HG02943 (cell line): Measurements from ENCODE around the gene ZNF407.

Experiments used
- ATAC-seq: cut with Tn5 transposase; IDR thresholded peaks from one replicate; pipeline ENCODE4 v1.9.1; 2021; ENCODE audit warnings: mild to moderate bottlenecking, low read depth, moderate library complexity; ENCODE audit not compliant: unreplicated experiment

Gene ZNF407

DNA sequence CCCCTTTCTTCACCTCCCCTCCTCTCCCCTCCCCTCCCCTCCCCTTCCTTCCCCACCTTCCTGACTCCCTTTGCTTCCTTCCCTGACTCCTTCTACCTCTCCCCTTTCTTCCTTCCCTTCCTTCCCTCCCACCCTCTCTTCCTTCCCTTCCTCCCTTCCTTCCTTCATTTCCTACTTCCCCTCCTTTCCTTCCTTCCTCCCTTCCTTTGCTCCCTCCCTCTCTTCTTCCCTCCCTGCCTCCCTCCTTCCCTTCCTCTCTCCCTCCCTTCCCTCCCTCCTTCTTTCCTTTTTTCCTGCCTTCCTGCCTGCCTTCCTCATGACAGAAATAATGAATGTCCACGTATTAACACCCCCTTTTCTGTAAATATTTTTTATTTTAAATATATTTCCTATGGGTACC lies 260.2 kb downstream of the ZNF407 start:
- no peak for ATAC-seq

- no peak for ATAC-seq
Measured at GRCh38 chr18:74861154-74861553, 263.5 kb downstream of the ZNF407 start.

- ATAC-seq, result no peak
Measured at GRCh38 chr18:74862094-74862493, 264.4 kb downstream of the ZNF407 start.

DNA sequence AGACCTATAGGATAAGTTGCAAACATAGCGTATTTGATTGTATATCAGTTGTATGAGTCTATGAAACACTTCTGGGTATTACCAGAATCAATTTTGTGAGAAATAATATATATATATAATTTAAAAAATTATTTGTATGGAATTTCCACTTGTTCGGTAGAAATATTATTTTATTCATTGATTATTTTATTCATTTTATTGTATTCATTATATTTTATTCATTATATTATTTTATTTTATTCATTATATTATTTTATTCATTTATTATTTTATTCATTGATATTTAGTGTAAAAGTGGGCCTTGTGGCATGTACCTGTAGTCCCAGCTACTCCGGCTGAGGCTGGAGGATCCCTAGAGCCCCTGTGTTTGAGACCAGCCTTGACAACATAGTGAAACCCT lies 268.9 kb downstream of the ZNF407 start:
- no peak for ATAC-seq

- no peak for ATAC-seq
Measured at GRCh38 chr18:74868461-74868860, 270.8 kb downstream of the ZNF407 start.

DNA sequence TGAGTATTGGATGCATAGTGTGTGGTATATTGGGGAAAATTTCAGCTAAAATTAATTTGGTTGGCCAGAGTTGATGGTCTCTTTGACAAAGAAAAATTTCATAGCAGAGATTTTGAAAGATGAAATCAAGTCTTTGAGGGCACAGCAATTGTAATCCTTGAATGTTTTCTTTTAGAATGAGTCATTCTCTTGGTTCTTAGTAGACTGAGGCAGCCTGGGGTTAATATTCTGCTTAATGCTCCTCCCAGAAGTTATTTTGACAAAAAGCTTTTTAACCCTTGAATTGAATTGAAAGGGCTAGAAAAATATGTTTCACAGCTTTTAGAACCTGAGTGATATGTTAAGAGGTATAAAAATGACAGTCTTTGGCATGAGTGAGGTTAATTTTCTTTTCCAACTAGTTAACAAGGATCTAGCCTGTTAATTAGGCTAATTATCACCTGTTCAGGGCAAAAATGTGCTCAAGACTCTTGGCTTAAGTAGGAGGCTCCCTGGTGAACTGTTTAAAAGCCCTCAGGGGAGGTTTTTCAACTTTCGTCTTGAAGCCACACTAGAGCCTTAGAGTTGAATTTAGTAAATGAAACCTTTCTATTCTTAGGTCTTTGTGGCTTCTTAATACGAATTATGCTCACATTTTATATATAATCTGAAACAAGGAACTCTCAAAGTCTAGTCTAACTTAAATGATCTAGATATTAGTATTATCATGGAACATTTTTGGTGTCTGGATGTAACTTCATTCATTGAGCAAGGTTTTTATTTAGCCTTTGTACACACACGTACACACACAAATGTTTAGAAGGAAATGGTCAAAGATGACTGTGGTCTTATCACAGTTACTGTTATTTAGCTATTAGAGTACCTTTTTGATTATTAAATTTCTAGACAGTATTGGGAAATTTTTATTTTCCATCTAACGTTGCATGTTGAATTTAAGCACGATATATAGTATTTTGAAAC lies 272.5 kb downstream of the ZNF407 start:
- peak; percentile 85 for ATAC-seq

- ATAC-seq, result no peak
Measured at GRCh38 chr18:74870950-74871349, 273.3 kb downstream of the ZNF407 start.

DNA sequence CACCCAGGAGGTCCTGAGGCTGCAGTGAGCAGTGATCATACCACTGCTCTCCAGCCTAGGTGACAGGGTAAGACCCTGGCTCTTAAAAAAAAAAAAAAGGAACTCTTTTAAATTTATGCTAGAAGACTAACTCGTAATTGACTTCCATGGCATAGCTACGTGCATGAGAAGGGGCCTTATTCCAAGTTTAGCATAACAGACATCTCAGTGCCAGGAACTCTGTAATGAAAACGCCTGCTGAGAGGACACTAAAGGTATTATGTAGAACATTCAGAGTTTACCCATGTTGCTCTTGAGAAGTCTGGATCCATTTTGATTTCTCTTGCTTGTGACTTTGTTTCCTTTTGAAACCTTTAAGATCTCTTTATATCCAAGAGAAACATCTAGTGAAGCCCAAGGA lies 276.0 kb downstream of the ZNF407 start:
- ATAC-seq, result no peak

DNA sequence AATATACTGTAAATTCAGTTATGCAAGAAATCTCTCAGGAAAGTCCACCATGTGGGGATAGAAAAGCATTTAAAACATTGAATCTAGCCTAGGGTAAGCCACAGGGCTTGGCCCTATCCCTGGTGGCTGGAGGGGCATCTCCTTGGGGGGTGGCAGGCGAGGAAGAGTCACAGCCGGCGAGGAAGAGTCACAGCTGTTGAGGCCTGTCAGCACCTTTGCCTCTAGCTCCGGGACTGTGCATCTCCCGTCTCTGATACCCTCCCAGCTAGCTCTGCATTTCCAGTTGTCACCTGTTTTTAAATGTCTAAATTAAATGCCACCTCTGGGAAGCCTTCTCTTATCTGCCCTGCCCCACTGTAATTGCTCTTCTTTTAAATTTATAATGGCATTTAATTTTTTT lies 276.7 kb downstream of the ZNF407 start:
- ATAC-seq, result no peak

DNA sequence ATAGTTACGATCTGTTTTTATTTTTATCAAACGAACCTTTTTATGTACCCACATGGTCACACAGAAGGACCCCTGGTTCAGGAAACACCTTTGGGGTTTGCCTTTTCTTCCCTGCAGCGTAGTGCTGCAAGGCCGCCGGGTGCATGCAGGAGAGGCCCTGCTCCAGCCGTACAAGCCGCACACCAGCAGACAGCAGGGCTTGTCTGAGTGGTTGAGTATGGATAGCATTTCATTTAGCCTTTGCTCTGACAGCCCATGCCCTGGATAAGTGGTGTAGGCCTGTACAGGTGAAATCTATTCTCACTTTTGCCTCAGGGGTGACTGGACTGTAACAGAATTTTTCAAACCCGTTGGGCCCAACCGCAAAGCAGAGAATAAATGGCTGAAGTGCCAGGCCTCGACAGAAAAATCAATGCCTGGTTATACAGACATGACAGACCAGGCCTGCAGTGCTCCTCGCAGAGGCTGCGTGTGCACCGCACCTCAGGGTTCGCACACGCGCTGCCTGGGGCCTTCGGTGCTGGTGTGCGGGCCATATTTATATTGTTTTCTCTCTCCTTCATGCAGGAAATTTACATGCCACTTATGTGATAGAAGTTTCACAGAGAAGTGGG lies 279.1 kb downstream of the ZNF407 start:
- no peak for ATAC-seq

DNA sequence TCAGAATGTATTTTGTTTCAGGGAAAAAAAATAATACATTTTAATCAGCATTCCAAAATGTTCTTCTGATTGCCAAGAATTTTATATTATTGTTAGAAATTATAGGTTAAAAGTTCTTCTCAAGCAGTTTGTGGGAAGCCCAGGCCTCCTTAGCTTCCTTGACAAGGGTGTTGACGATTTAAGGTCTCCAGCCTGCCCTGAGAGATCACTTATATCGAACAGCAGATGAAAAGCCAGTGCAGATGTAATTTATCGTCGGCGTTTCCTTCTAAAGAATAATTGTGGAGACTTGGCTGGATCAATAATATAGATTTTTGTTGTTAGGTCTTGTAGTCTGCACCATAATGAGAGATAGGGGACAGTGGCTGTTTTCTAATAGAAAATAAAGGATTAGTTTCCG lies 280.6 kb downstream of the ZNF407 start:
- ATAC-seq, result no peak

- ATAC-seq, result no peak
Measured at GRCh38 chr18:74880706-74881278, 283.1 kb downstream of the ZNF407 start.

GRCh38 chr18:74892066-74892627 lies 294.5 kb downstream of the ZNF407 start:
- no peak for ATAC-seq

GRCh38 chr18:74895686-74896085 lies 298.0 kb downstream of the ZNF407 start:
- ATAC-seq, result no peak

- peak; percentile 66 for ATAC-seq
Measured at GRCh38 chr18:74896390-74896991, 298.8 kb downstream of the ZNF407 start.

- no peak for ATAC-seq
Measured at GRCh38 chr18:74897971-74898657, 300.4 kb downstream of the ZNF407 start.

DNA sequence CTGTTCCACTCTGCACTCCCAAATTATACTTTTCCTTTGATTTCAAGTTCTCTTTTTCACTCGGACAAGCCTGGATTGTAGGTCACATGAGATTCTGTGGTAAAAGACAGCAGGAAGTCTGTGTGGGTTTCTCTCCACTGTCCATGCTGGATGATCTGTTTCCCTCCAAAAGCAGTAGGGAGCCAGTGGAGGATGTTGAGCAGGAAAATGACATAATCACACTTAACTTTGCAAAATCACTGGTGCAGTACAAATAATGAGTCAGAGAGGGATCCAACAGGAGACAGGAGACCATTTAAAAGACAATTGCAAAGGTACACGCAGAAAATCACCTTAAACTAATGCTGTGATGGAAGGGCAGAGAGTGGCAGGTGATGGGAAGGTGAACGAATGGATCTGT lies 301.3 kb downstream of the ZNF407 start:
- ATAC-seq, result no peak

DNA sequence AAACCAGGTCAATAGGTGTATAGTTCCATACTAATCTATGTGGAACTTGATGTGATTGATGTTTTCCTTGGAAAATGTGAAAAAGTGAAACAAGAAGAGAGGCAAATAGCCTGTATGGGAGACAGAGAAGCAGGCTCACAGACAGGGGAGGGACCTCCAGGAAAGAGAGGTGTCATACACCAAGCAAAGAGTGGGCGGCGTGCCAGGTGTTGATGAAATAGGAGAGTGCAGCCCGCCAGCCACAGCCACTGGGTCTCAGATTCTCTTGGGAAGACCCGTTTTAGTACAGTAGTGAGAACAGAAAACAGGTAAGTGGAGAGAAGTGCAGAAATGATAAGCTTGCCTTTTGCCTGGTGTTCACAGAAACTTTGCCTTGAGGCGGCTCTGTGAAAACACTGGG lies 301.9 kb downstream of the ZNF407 start:
- no peak for ATAC-seq

GRCh38 chr18:74901362-74902146 lies 303.9 kb downstream of the ZNF407 start:
- no peak for ATAC-seq

DNA sequence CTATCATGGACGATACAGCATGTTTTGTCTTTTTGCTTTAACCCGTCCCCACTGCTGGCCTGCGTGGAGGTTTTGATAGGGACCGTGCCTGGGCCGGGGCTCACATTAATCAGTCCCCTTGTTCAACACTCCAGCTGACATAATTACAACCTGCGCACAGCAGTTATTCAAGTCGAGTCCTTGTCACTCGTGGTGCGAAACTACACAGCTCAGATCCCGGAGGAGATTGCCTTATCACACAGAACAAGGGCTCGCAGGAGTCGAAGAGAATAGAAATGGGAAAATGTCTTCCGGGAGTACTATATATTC lies 304.4 kb downstream of the ZNF407 start:
- ATAC-seq, result no peak
